Epithelial cell of esophagus (primary cell): ENCODE data around the gene SLC35F3.

Source experiments
- DNase-seq: peaks from one replicate; pipeline ENCODE4 v3.0.0; 2010; ENCODE audit warnings: low read depth
- H3K4me3 ChIP-seq: 2 replicates; pipeline ENCODE4 v1.5.1; 2011; ENCODE audit warnings: mild to moderate bottlenecking, low read length, control low read depth
- TF ChIP-seq, protein P1 (sequence below): IDR thresholded peaks from 2 replicates; pipeline ENCODE4 v1.5.1; 2011; ENCODE audit warnings: low read depth, mild to moderate bottlenecking, low read length, control low read depth, inconsistent platforms; ENCODE audit not compliant: insufficient read depth; ENCODE audit errors: missing control alignments

Gene SLC35F3

DNA sequence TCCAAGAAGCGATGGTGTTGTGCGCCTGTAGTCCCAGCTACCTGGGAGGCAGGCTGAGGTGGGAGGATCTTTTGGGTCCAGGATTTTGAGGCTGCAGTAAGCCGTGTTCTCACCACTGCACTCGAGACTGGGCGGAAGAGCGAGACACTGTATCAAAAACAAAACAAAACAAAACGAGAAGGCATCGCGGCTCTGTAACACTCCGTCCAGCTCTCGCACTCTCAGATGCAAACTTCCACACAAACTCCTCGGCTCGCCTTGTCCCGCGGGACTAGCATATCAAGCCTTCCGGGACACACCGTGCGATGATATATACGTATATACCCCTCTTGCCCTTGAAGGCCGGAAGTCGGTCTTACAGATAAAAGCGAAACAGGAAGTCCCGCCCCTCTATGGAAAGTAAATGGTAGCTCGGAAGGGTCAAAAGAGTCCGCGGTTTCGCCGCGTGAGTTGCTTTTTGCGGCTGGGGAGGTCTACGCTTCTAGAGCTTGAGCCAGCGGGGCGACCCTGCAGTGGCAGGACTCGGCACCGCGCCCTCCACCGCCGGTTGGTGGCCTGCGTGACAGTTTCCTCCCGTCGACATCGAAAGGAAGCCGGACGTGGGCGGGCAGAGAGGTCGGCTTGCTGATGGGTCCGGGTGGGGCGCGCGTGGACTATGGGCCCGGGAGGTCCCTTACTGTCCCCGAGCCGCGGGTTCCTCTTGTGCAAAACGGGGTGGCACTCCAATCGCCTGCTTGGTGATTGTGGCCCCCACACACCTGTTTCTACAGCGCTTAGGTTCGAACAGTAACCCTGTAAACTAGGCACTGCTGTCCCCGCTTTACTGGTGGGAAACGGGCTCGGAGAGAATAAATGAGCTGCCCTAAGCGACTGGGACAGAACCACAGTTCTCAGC lies 468.8 kb downstream of the SLC35F3 start, which contains the start of gene COA6:
COA6 (plus strand) TSS at position 393 of the 895 bp plus-strand sequence; CDS start at position 404, 11 bp downstream.
- peak within 1 kb of the TSS; percentile 86 for H3K4me3 ChIP-seq
- TF ChIP-seq, protein P1, sequence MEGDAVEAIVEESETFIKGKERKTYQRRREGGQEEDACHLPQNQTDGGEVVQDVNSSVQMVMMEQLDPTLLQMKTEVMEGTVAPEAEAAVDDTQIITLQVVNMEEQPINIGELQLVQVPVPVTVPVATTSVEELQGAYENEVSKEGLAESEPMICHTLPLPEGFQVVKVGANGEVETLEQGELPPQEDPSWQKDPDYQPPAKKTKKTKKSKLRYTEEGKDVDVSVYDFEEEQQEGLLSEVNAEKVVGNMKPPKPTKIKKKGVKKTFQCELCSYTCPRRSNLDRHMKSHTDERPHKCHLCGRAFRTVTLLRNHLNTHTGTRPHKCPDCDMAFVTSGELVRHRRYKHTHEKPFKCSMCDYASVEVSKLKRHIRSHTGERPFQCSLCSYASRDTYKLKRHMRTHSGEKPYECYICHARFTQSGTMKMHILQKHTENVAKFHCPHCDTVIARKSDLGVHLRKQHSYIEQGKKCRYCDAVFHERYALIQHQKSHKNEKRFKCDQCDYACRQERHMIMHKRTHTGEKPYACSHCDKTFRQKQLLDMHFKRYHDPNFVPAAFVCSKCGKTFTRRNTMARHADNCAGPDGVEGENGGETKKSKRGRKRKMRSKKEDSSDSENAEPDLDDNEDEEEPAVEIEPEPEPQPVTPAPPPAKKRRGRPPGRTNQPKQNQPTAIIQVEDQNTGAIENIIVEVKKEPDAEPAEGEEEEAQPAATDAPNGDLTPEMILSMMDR: no peak
- peak; percentile 97 for DNase-seq

DNA sequence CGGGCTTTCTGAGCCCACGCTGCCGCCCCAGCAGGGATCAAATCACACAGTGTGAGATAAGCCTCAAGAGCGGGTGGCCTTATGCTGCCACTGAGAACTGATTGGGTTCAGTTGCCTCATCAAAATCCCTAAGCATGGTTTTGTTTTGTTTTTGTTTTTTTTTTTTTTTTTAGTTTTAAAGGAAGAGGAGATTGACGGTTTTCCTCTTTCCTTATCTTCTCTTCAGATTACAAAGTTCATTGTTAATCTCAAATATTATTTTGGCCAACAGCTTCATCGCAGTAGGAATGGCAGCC lies 469.4 kb downstream of the SLC35F3 start:
- TF ChIP-seq, protein P1: no peak
- no peak for DNase-seq
- peak overlapping the region; percentile 86 for H3K4me3 ChIP-seq
